K562 (cell line): Measurements from ENCODE around the gene CELSR2. TPM values are rescaled to one million over a fixed set of nuclear protein-coding genes. Genes with fewer than 3 reads are reported as not detected.
A peak's percentile ranks its signal among the peaks of the same experiment; 100 is the strongest.

Experiments
- BRD4 ChIP-seq: fragments of 200-600 bp; sonication (generic); IDR thresholded peaks from 2 replicates; pipeline ENCODE4 v1.6.1; 2017; ENCODE audit warnings: inconsistent platforms
- CBFB ChIP-seq: sonication (generic); formaldehyde crosslinking; IDR thresholded peaks from 2 replicates; pipeline ENCODE4 v1.4.0; 2020; ENCODE audit warnings: mild to moderate bottlenecking, missing genetic modification reagents
- FOXK2 ChIP-seq, 2 experiments: fragments of 450-650 bp; IDR thresholded peaks in 1 of 2; conservative IDR thresholded peaks in 1 of 2; 2 replicates each; pipeline ENCODE4 v1.6.1; 2016; ENCODE audit warnings: low read depth in 2 of 2, mild to moderate bottlenecking in 1 of 2
- GATAD2A ChIP-seq: fragments of 450-650 bp; IDR thresholded peaks from 2 replicates; pipeline ENCODE4 v1.6.1; 2017
- HIVEP1 ChIP-seq: fragments of 250-450 bp; sonication (Bioruptor Pico); IDR thresholded peaks from 2 replicates; pipeline ENCODE4 v1.4.0; 2020; ENCODE audit warnings: mild to moderate bottlenecking
- ILF3 ChIP-seq: fragments of 450-650 bp; IDR thresholded peaks from 2 replicates; pipeline ENCODE4 v1.6.1; 2018; ENCODE audit warnings: antibody characterized with exemption, mild to moderate bottlenecking, moderate library complexity, borderline replicate concordance
- MAFF ChIP-seq: IDR thresholded peaks from 2 replicates; pipeline ENCODE4 v1.6.1; 2012; ENCODE audit warnings: low read length, improper control_type of control experiment
- MCM7 ChIP-seq, 2 experiments: fragments of 450-650 bp; IDR thresholded peaks; 2 replicates each; pipeline ENCODE4 v1.6.1; 2016 to 2018
- NFRKB ChIP-seq: fragments of 450-650 bp; IDR thresholded peaks from 2 replicates; pipeline ENCODE4 v1.6.1; 2016; ENCODE audit warnings: low read depth
- NRF1 ChIP-seq, 2 experiments: fragments of 450-650 bp; IDR thresholded peaks in 1 of 2; conservative IDR thresholded peaks in 1 of 2; 2 replicates each; pipeline ENCODE4 v1.6.1; 2014; ENCODE audit warnings: mild to moderate bottlenecking in 2 of 2
- PHF20 ChIP-seq: fragments of 450-650 bp; IDR thresholded peaks from 2 replicates; pipeline ENCODE4 v1.6.1; 2018; ENCODE audit not compliant: partially characterized antibody
- PHF21A ChIP-seq: fragments of 450-650 bp; IDR thresholded peaks from 2 replicates; pipeline ENCODE4 v1.6.1; 2017; ENCODE audit warnings: low read depth, borderline replicate concordance
- POLR2AphosphoS5 ChIP-seq: IDR thresholded peaks from 2 replicates; pipeline ENCODE4 v1.6.1; 2011; ENCODE audit warnings: mild to moderate bottlenecking, low read depth, low read length, moderate library complexity; ENCODE audit not compliant: control insufficient read depth, insufficient read depth
- RBM25 ChIP-seq: fragments of 200-400 bp; formaldehyde crosslinking; IDR thresholded peaks from 2 replicates; pipeline ENCODE4 v1.6.1; 2018; ENCODE audit warnings: low read length, low read depth, moderate library complexity; ENCODE audit not compliant: severe bottlenecking
- TARDBP ChIP-seq: fragments of 450-650 bp; IDR thresholded peaks from 2 replicates; pipeline ENCODE4 v1.6.1; 2016
- ZBTB17 ChIP-seq: fragments of 450-650 bp; formaldehyde crosslinking; IDR thresholded peaks from 2 replicates; pipeline ENCODE4 v1.4.0; 2020; ENCODE audit warnings: mild to moderate bottlenecking
- ZNF263 ChIP-seq: sonication (generic); formaldehyde crosslinking; IDR thresholded peaks from 2 replicates; pipeline ENCODE4 v1.8.0; 2022; ENCODE audit warnings: mild to moderate bottlenecking, missing genetic modification reagents, borderline replicate concordance
- polyA plus RNA-seq, 8 experiments: library from polyadenylated mRNA; depleted of rRNA in 4 of 8; stranded (reverse) in 5 of 8; unstranded in 3 of 8; fragments of >200 nt; fragmentation: Nextera tagmentation in 2 of 8; fragmentation: Illumina TruSeq in 1 of 8; extraction: Ambion mirVana in 2 of 8; extraction: Trizol in 1 of 8; gene quantifications; 2 replicates each; pipeline versions ENCODE4 v1.2.1 to v1.2.3, GENCODE V29; 2011 to 2014; ENCODE audit warnings: inconsistent platforms in 1 of 8, missing spikeins in 1 of 8
- total RNA-seq, 7 experiments: library from RNA; depleted of rRNA in 6 of 7; stranded (reverse); fragments of >200 nt in 6 of 7; fragmentation: Illumina TruSeq in 2 of 7; extraction: Trizol in 2 of 7; gene quantifications; 2 replicates each; pipeline versions ENCODE4 v1.2.1 to v1.2.3, GENCODE V29; 2011 to 2021; ENCODE audit warnings: low replicate concordance in 1 of 7
- TF ChIP-seq, protein P1 (sequence below): fragments of 450-650 bp; IDR thresholded peaks from 2 replicates; pipeline ENCODE4 v1.6.1; 2016
- TF ChIP-seq, protein P2 (sequence below): fragments of 450-650 bp; IDR thresholded peaks from 2 replicates; pipeline ENCODE4 v1.6.1; 2016; ENCODE audit warnings: antibody characterized with exemption
- TF ChIP-seq, protein P3 (sequence below): fragments of 250-450 bp; sonication (Bioruptor Pico); IDR thresholded peaks from 2 replicates; pipeline ENCODE4 v1.8.0; 2022; ENCODE audit warnings: inconsistent platforms
- TF ChIP-seq, protein P4 (sequence below): fragments of 250-450 bp; sonication (Bioruptor Pico); IDR thresholded peaks from 2 replicates; pipeline ENCODE4 v1.5.0; 2021; ENCODE audit warnings: mild to moderate bottlenecking, moderate library complexity

Gene CELSR2
- total and polyA plus RNA-seq, 9 of the 15 experiments (the other 6 are each of a cell fraction or from before 2014, with no cell fraction given), result 0.31 to 21.9 (median 4.2) TPM

DNA sequence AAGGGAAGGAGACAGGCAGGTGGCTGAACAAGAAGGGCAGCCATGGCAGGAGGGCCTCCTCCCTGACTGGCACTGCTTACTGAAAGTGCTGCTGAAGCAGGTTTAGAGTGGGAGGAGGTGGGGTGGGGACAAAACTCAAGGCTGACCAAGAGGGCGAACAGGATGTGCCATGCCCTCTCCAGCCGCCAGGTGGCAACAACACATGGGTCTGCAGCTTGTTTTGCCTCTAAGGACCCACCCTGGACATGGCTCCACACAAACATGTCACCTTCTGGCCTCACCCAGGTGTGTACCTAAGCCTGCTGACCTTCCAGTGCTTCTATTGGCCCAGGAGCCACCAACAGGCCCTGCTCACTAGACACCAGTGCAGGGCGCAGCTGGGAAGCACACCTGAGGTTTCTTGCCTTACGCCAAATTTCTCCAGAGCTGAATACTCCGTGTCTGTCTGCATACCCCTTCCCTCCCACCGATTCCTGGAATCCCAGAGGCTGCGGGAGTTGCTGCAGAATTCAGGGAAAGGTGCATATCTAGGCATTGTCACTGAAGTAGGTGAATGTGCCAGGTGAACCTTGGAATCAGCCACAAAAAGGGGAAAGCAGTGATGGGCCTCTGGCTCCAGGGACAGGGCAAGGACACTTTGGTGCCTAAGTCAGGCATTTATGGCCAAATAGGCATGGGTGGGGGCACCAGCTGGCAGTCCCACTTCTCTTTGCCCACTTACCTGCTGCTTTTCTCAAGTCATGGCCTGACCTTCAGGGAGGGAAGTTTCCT lies 28.3 kb downstream of the CELSR2 start (continued):
- TF ChIP-seq PHF21A, result no peak
- TF ChIP-seq, protein P1, sequence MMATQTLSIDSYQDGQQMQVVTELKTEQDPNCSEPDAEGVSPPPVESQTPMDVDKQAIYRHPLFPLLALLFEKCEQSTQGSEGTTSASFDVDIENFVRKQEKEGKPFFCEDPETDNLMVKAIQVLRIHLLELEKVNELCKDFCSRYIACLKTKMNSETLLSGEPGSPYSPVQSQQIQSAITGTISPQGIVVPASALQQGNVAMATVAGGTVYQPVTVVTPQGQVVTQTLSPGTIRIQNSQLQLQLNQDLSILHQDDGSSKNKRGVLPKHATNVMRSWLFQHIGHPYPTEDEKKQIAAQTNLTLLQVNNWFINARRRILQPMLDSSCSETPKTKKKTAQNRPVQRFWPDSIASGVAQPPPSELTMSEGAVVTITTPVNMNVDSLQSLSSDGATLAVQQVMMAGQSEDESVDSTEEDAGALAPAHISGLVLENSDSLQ, result 0 out of 2 replicates have a peak, but pooled peaks have one; percentile 3
- TF ChIP-seq HIVEP1 (CRISPR knock-in tag), result no peak
- TF ChIP-seq, protein P2, sequence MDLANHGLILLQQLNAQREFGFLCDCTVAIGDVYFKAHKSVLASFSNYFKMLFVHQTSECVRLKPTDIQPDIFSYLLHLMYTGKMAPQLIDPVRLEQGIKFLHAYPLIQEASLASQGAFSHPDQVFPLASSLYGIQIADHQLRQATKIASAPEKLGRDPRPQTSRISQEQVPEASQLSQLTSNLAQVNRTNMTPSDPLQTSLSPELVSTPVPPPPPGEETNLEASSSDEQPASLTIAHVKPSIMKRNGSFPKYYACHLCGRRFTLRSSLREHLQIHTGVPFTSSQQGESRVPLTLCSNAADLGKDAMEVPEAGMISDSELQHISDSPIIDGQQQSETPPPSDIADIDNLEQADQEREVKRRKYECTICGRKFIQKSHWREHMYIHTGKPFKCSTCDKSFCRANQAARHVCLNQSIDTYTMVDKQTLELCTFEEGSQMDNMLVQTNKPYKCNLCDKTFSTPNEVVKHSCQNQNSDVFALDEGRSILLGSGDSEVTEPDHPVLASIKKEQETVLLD, result no peak
- TF ChIP-seq BRD4, result no peak
- TF ChIP-seq MCM7 (IDR thresholded peaks at IDR 0.05), result no peak
- TF ChIP-seq GATAD2A, result no peak
- no peak for TF ChIP-seq ILF3
- TF ChIP-seq NFRKB, result no peak
- peak in 1 of 2 experiments; percentile 74; a peak in 1 of 4 replicates for TF ChIP-seq FOXK2 (conservative IDR thresholded peaks at IDR 0.05 in 1 of 2, IDR thresholded peaks at IDR 0.05 in 1 of 2; ENCODE audit: low read depth in 2 of 2)
- TF ChIP-seq NRF1 (conservative IDR thresholded peaks at IDR 0.05 in 1 of 2, IDR thresholded peaks at IDR 0.05 in 1 of 2), result no peak
- TF ChIP-seq, protein P3, sequence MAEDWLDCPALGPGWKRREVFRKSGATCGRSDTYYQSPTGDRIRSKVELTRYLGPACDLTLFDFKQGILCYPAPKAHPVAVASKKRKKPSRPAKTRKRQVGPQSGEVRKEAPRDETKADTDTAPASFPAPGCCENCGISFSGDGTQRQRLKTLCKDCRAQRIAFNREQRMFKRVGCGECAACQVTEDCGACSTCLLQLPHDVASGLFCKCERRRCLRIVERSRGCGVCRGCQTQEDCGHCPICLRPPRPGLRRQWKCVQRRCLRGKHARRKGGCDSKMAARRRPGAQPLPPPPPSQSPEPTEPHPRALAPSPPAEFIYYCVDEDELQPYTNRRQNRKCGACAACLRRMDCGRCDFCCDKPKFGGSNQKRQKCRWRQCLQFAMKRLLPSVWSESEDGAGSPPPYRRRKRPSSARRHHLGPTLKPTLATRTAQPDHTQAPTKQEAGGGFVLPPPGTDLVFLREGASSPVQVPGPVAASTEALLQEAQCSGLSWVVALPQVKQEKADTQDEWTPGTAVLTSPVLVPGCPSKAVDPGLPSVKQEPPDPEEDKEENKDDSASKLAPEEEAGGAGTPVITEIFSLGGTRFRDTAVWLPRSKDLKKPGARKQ, result no peak
- 0 out of 2 replicates have a peak, but pooled peaks have one; percentile 68 for TF ChIP-seq CBFB (CRISPR knock-in tag)
- TF ChIP-seq PHF20, result no peak
- no peak for TF ChIP-seq MAFF
- TF ChIP-seq, protein P4, sequence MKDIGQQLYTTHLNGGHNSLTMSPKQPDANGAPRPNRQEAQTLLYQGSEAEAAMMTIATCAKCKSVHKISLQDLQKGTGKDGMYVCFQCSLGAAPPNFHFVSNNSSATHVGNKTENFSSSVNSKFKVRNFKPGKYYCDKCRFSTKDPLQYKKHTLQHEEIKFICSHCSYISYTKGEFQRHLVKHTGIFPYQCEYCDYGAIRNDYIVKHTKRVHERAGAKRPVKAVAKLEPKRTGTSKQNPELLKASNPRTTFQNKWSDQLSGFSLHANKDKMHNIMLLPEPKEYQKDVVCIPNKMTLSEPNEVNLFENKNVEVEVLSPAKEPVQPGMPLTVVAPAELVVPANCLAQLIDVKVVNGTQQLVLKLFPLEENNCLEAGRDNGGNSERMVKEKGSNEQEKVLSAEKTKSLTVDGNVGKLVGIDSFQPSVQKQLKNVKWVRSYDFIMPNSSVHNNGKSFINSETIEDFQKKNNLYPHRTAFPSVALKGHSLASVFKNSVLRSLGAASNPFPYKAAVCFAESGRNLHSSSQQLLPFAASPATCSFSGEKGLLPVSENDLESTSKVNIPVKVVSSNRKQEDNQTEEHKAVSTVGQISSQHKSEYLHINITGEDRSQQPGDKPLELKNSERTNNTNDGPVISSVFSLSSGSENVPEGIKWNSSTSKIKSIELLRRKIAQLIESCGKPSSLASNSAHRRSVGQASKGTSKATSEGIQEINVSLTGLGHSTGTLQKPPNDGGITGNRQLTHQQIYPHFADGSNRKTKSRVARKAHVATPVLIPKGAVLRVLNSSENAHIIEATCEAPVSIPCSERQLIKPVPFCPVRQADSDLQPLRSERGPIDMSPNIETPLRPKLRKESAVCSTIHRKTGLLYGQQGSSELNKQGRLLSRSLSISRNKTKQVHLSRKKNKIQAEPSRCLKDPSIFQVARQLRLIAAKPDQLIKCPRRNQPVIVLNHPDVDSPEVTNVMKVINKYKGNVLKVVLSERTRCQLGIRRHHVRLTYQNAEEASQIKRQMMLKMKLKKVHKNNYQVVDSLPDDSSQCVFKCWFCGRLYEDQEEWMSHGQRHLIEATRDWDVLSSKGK, result no peak
- TF ChIP-seq TARDBP, result no peak
- TF ChIP-seq ZBTB17 (CRISPR knock-in tag), result no peak
- TF ChIP-seq ZNF263 (CRISPR knock-in tag), result no peak
- TF ChIP-seq RBM25, result no peak
- TF ChIP-seq POLR2AphosphoS5, result no peak
